ENCODE measurements around the gene TBX15.

Gene TBX15

DNA sequence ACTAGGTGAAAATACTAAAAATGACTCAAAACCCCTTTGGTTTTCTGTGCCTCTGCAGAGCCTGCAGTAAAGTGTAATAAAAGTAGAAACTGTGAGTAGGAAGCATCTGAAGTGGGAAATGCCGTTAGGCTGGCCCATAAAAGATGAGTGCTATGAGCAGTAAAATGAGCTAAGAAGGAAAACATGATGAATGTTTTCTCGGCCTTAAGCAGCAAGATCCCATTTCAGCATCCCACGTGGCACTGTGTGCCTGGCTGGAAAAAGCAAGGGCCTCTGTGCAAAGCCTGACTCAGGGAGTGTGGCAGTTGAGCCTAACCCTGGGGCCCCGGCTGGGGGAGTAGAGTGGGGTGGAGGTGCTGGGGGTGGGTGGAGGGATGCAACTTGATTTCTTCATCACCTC, 109.5 kb downstream of the TBX15 start:
- DNase-seq, result no peak

DNA sequence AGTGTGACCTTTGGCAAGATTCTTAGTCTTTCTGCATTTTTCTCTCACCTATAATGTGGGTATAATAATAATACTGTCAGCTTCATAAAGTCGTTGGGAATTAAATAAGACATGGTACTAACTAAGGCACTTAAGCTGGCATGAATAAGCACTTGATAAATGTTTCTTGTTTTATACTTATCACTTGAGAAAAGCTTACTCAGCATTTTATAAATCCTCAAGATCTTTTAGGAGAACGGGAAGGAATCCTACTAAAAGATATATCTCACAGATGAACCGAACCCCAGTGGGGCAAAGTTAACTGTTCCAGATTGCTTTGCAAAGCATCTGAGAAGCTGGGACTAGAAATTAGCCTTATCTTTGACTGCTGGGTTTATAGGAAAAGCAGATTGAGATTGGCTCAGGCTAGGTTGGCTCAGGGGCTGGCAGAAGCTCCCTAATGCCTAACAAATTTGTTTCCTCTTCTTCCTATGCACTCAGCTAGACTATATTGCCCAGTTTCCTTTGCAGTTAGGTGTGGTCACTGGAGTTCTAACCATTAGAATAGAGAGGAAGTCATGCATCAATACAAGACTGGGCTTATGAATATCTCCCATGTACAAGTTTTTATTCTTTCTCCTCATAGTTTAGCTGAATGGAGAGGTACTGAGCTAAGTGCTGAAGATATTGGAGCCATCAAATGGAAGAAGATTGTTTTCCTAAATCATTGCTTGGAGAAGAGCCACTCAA, 110.3 kb downstream of the TBX15 start:
- DNase-seq, result no peak

DNA sequence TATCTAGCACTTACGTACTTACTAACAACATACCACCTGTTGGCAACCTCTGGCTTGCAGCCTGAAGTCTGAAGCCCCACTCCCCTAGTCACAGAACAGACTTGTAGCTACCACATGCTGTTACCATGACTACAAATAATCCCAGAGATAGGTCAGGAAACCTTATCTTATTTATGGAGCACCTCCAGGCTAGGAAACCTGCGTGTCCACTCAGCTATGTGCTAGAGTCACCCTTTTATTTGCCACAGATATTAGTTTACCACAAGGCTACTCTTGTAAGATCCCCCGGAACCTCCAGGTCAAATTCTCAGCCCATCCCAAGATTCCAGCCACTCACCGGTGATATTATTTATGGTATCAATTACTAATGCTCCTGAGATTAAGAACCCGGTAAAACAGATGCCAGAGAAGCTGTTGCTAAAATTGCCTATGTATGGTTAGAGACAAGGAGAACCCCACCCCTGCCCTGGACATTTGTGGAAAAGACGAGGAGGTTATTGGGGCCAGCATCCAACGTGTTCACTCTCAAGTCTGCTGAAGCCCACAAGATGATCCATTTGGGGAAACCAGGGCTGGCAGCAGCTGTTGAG, 116.5 kb downstream of the TBX15 start:
- DNase-seq, result no peak

DNA sequence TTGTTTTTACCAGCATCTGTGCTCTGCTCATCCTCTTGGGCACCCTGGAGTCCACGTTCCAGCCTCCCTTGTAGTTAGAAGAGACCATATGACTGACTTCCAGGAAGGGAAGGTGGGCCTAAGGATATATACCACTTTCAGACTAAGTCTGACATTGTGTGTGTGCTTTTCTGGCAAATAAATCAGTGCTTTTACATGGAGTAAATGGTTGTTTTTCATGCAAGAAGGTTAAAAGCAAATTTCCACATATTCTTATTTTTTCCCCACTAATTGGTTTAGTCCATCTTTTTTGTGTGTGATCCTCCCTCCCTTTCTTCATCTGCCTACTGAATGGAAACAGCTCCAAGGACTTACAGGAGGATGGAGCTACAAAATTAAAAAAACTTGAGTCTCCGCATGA, 119.8 kb downstream of the TBX15 start:
- DNase-seq, result no peak

GRCh38 chr1:118866330-118866729, 121.8 kb downstream of the TBX15 start:
- DNase-seq, result no peak

DNA sequence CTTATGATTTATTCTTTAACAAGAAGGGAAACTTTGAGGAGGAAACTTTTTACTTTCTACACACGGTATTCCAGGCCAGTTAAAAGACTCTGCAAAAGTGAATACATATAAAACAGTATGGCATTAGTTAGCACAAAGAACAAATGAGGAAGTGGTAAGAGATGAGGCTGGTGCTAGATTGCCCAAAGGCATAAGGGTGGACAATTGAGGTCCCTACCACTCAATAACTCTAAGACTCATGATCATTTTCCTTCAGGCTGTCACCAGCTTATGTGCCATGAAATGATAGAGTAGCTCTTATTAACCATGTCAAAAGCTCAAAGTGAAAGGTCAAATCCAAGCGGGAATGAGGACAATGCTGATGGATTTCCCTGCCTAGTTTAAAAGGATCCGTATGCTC, 124.5 kb downstream of the TBX15 start:
- DNase-seq, result no peak

GRCh38 chr1:118862755-118863154, 125.4 kb downstream of the TBX15 start:
- DNase-seq, result no peak

DNA sequence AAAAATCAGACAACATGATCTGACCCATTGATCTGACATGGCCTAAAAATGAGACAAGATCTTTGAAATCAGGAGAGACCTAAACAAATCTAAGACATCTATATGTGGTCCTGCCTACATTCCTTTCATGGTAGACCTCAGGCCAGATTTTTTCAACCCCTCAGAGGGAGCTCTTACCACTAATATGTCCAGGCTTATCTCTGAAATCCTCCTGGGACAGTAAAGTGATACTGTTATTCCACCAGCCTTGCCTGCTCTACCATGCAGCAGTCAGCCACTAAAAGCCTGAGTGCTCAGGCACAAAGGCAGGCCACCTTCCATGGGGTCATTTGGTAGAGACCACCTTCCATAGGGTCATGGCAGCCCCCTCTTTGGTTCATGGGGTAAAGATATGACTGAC, 126.9 kb downstream of the TBX15 start:
- no peak for DNase-seq

- DNase-seq, result no peak
Observed at GRCh38 chr1:118859999-118860398, 128.1 kb downstream of the TBX15 start.

- no peak for DNase-seq
Observed at GRCh38 chr1:118846443-118846842, 141.7 kb downstream of the TBX15 start.

DNA sequence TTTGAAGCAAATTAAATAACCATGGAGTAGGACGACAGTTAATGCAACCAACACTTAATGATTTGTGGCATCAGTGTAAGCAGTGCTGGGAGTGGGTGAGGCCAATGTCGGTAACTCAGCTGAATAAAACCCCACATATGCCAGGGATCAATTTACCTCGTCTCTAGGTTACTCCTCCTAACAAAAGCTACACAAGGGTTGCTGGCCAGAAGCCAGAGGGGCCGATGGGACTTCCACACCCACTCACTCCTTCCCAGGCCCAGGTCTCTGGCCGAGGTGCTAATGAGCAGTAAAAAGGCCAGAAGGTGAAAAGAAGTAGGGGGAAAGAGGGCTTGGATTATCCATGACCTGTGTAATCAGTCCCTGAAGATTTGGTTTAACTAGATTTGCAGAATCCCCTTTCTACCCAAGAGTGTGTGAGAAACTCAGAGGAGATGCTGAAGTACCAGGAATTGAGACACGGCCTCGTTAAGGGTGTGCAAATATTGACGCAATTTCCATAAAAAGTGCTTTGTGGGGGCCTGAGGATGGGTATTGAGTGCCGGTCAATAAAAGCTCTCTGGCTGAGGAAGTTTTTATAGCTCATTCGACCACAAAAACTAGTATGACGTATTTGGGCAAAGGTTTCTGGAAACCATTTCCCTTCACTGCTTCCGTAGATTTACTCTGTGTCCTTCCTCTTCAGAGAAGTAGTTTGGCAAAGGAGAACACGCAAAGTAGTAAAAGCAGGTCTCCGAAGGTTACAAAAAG, 145.5 kb downstream of the TBX15 start:
- no peak for DNase-seq

GRCh38 chr1:118841521-118841920, 146.6 kb downstream of the TBX15 start:
- no peak for DNase-seq

All from NCI-H446 (cell line).